Embryonic facial prominence (tissue), 1 donor: ENCODE measurements around the gene LHPP.

ENCODE experiments used
- DNase-seq: peaks from one replicate; pipeline ENCODE4 v3.0.0-alpha.2; 2016; ENCODE audit errors: extremely low spot score

Gene LHPP

GRCh38 chr10:124593431-124593985 is 131.9 kb downstream of the LHPP start:
- no peak for DNase-seq

- DNase-seq, result no peak
These were observed 132.6 kb downstream of the LHPP start for GRCh38 chr10:124594240-124594639.

GRCh38 chr10:124595143-124595883 is 133.7 kb downstream of the LHPP start:
- no peak for DNase-seq

- DNase-seq, result no peak
These were observed 134.6 kb downstream of the LHPP start for GRCh38 chr10:124596116-124596785.

- DNase-seq, result no peak
These were observed 135.6 kb downstream of the LHPP start for GRCh38 chr10:124596962-124597845.

GRCh38 chr10:124597846-124598165 is 136.2 kb downstream of the LHPP start:
- no peak for DNase-seq

- no peak for DNase-seq
These were observed 136.6 kb downstream of the LHPP start for GRCh38 chr10:124598196-124598595.

- DNase-seq, result no peak
These were observed 137.4 kb downstream of the LHPP start for GRCh38 chr10:124598773-124599587.

- DNase-seq, result no peak
These were observed 138.0 kb downstream of the LHPP start for GRCh38 chr10:124599588-124600050.

GRCh38 chr10:124600051-124600880 is 138.6 kb downstream of the LHPP start:
- DNase-seq, result no peak

- no peak for DNase-seq
These were observed 139.4 kb downstream of the LHPP start for GRCh38 chr10:124601016-124601415.

GRCh38 chr10:124601431-124602120 is 140.0 kb downstream of the LHPP start:
- no peak for DNase-seq

- DNase-seq, result no peak
These were observed 140.5 kb downstream of the LHPP start for GRCh38 chr10:124602121-124602561.

- no peak for DNase-seq
These were observed 141.2 kb downstream of the LHPP start for GRCh38 chr10:124602646-124603365.

- DNase-seq, result no peak
These were observed 142.0 kb downstream of the LHPP start for GRCh38 chr10:124603376-124604213.

- DNase-seq, result no peak
These were observed 142.8 kb downstream of the LHPP start for GRCh38 chr10:124604214-124605000.

- DNase-seq, result no peak
These were observed 143.4 kb downstream of the LHPP start for GRCh38 chr10:124605001-124605370.
